GM10266 (cell line): Measurements from ENCODE around the gene SF3B3.
A peak's percentile ranks its signal among the peaks of the same experiment; 100 is the strongest.

Source experiments
- DNase-seq: peaks from one replicate; pipeline ENCODE4 v3.0.0; 2012; ENCODE audit errors: extremely low spot score
- TF ChIP-seq, protein P1 (sequence below): IDR thresholded peaks from 2 replicates; pipeline ENCODE4 v1.5.1; 2012; ENCODE audit warnings: mild to moderate bottlenecking, low read depth; ENCODE audit not compliant: control insufficient read depth, insufficient read depth; ENCODE audit errors: missing control alignments

Gene SF3B3

DNA sequence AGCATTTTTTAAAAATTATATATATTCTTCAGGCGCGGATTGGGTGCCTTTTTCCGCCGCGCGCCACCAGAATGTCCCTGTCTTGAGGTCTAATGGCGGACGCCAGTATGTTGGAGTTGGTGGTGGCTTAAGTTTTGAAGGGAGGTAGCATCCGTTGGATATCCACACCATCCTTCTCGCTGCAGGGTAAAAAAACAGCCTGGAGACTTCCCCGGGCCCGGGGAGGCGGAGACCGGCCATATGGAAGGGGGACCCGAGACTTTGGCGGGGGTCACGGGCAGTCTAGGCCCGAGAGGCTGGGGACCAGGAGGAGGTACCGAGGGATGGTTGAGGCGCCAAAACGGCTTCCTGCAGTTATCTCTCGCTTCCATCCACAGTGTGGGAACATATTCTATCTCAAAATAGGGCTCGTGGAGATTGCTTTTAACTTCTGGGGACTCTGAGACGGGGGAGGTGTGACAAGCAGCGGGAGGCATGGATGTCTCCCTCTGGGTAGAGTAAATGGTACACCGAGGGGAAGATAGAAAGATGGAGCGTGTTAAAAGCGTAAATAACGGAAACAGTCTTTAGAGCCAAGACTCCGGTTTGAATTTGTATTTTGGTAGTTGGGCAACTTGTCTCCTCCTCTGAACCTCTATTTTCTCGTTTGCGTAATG is at the start of gene SF3B3:
SF3B3 (plus strand) TSS at position 74 of the 656 bp plus-strand sequence. CDS start 2,841 bp downstream, outside the sequence.
- peak; percentile 61 for DNase-seq
- TF ChIP-seq, protein P1, sequence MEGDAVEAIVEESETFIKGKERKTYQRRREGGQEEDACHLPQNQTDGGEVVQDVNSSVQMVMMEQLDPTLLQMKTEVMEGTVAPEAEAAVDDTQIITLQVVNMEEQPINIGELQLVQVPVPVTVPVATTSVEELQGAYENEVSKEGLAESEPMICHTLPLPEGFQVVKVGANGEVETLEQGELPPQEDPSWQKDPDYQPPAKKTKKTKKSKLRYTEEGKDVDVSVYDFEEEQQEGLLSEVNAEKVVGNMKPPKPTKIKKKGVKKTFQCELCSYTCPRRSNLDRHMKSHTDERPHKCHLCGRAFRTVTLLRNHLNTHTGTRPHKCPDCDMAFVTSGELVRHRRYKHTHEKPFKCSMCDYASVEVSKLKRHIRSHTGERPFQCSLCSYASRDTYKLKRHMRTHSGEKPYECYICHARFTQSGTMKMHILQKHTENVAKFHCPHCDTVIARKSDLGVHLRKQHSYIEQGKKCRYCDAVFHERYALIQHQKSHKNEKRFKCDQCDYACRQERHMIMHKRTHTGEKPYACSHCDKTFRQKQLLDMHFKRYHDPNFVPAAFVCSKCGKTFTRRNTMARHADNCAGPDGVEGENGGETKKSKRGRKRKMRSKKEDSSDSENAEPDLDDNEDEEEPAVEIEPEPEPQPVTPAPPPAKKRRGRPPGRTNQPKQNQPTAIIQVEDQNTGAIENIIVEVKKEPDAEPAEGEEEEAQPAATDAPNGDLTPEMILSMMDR, result no peak

DNA sequence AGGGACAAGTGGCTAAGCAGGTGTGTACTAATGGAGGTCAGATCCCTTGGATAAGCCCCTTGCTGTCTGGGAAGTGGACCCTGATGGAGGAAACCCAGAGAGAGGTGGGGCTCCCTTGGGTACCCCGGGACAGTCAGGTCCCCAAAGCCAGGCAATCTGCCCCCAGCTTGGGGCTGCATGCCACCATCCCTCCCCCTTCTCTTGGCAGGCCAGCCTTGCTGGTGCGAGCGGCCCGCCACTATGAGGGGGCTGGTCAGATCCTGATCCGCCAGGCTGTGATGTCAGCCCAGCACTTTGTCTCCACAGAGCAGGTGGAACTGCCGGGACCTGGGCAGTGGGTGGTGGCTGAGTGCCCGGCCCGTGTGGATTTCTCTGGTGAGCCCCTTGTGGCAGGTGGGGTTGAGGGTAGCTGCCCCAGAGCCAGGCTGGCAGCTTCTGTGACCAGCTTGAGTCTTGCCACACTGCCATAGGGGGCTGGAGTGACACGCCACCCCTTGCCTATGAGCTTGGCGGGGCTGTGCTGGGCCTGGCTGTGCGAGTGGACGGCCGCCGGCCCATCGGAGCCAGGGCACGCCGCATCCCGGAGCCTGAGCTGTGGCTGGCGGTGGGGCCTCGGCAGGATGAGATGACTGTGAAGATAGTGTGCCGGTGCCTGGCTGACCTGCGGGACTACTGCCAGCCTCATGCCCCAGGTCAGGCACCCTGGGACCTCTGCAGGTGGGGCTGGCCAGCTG is 49.1 kb upstream of the SF3B3 start:
- TF ChIP-seq, protein P1, result no peak
- no peak for DNase-seq

DNA sequence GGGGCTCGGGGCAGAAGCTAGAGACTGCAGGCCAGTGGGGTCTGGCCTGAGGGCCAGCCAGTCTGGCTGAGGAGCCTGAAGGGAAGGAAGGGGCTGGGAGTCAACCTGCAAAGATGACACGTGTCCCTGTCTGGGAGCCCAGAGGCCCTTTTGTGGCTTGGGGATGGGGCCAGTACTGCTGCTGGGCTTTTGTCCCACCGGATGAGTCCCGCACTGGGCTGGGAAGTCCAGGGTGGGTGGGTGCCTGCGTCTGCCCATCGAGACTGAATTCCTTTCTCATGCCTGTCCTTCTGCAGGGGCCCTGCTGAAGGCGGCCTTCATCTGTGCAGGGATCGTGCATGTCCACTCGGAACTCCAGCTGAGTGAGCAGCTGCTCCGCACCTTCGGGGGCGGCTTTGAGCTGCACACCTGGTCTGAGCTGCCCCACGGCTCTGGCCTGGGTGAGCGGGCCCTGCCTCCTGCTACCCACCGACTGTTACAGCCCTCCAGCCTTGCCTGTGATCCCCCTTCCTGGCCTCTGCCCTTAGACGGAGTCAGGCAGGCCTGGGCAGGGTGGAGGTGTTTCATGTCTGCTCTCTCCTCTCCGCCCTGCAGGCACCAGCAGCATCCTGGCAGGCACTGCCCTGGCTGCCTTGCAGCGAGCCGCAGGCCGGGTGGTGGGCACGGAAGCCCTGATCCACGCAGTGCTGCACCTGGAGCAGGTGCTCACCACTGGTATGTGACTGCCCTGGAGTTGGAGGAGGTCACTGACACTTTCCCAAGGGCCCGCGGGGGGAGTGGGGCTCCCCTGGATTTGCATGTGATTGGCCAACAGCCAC is 48.4 kb upstream of the SF3B3 start:
- no peak for DNase-seq
- TF ChIP-seq, protein P1, result no peak

DNA sequence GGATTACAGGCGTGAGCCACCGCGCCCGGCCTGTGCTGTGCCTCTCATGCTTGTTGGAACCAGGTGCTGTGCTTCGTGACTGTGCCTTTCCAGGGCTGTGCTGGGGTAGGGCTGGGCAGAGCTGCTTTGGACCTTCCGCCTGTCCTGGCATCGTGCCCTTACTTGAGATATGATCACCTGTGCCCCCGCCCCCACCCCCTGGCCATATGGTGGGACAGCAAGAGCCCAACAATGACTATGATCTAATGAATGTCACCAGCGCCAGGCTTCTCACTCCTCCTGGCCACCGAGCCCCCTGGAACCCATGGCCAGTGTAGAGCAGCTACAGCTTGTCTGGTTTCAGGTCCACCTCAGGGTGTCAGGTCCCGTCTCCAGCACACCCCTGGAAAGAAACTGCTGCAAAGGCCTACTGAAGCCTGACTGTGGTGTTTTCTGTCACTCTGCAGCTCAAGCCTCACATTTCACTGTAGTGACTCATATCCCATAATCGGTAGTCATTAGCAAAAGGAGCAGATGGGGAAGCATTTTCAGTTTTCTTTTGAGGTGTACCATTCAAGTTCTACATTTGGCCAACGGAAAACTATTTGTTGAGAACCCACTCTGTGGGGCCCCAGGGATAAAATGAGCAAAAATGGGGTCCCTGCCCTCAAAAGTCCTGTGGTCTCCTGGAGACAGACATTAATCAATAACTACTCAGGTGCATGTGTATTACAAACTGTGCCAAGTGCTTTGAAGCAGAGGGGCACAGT is 47.2 kb upstream of the SF3B3 start:
- TF ChIP-seq, protein P1, result no peak
- DNase-seq, result peak; percentile 96

DNA sequence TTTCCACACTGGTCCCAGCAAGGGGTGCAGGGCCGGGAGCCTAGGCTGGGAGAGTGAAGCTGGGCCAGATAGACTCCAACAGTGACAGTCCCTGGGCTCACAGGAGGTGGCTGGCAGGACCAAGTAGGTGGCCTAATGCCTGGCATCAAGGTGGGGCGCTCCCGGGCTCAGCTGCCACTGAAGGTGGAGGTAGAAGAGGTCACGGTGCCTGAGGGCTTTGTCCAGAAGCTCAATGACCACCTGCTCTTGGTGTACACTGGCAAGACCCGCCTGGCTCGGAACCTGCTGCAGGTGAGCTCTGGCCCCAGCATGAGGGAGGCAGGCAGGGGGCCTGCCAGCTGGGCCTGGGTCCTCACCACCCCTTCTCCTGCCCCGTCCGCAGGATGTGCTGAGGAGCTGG is 45.4 kb upstream of the SF3B3 start:
- TF ChIP-seq, protein P1, result no peak
- no peak for DNase-seq

DNA sequence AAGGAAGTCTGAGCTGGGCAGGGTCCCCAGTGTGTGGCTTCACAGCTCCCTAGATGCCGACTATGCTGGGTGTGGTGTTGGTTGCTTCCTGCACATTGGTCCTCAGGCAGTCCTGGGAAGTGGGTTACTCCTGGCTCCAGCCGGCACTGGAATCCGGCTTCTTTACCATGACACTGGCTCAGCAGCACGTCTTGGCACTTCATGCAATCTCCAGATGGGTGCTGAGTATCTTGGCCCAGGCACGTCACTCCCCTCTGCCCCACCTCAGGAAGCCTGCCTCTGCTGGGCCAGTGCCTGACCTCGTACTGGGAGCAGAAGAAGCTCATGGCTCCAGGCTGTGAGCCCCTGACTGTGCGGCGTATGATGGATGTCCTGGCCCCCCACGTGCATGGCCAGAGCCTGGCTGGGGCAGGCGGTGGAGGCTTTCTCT is 44.7 kb upstream of the SF3B3 start:
- no peak for DNase-seq
- TF ChIP-seq, protein P1, result no peak
